GM18951 (cell line): ENCODE measurements around the gene BSND.
"Not testable (repeated sequence)": the region's sequence is repeated elsewhere in the genome, so short reads cannot be mapped to it uniquely, and the experiment has no call there.

Experiments used
- POLR2A ChIP-seq: IDR thresholded peaks from 4 replicates; pipeline ENCODE4 v1.6.1; 2011; ENCODE audit warnings: mild to moderate bottlenecking; ENCODE audit not compliant: insufficient read length, insufficient read depth; ENCODE audit errors: extremely low read depth
- in situ Hi-C: fragments of 300-500 bp; cut with MboI; formaldehyde crosslinking; loops from one replicate; pipeline ENCODE4 v1.12.0; 2022; ENCODE audit warnings: low sequenced_read_pairs, mixed read lengths, inconsistent platforms; ENCODE audit not compliant: unreplicated experiment

Gene BSND

GRCh38 chr1:55021942-55022546, 23.3 kb downstream of the BSND start:
- TF ChIP-seq POLR2A = no peak
- in situ Hi-C loops = no loop called here

- in situ Hi-C loops = not testable (repeated sequence)
Observed at GRCh38 chr1:55024163-55024562, 25.4 kb downstream of the BSND start.

GRCh38 chr1:55026682-55027081, 27.9 kb downstream of the BSND start:
- in situ Hi-C loops = not testable (repeated sequence)

GRCh38 chr1:55031098-55031497, 32.4 kb downstream of the BSND start:
- in situ Hi-C loops = not testable (repeated sequence)

GRCh38 chr1:55033265-55033614, 34.5 kb downstream of the BSND start:
- in situ Hi-C loops = no loop called here
- TF ChIP-seq POLR2A = no peak

GRCh38 chr1:55034476-55035133, 35.9 kb downstream of the BSND start:
- TF ChIP-seq POLR2A = no peak
- in situ Hi-C loops = no loop called here

GRCh38 chr1:55035904-55036303, 37.2 kb downstream of the BSND start:
- in situ Hi-C loops = no loop called here
- TF ChIP-seq POLR2A = no peak

- no peak for TF ChIP-seq POLR2A
- in situ Hi-C loops = no loop called here
Observed at GRCh38 chr1:55037733-55038551, 39.2 kb downstream of the BSND start.

GRCh38 chr1:55038552-55038838, 39.8 kb downstream of the BSND start:
- TF ChIP-seq POLR2A = no peak
- in situ Hi-C loops = no loop called here

- in situ Hi-C loops = no loop called here
- no peak for TF ChIP-seq POLR2A
Observed at GRCh38 chr1:55038974-55039341, 40.2 kb downstream of the BSND start.

GRCh38 chr1:55039342-55040082, 40.8 kb downstream of the BSND start, which contains the start of gene PCSK9:
PCSK9 (plus strand) TSS chr1:55039548; CDS start chr1:55039838, 290 bp downstream.
- in situ Hi-C loops = no loop called here
- no peak for TF ChIP-seq POLR2A

GRCh38 chr1:55040083-55040932, 41.6 kb downstream of the BSND start:
- TF ChIP-seq POLR2A = no peak
- in situ Hi-C loops = no loop called here

- in situ Hi-C loops = no loop called here
- TF ChIP-seq POLR2A = no peak
Observed at GRCh38 chr1:55040933-55041494, 42.3 kb downstream of the BSND start.
